Measurements from ENCODE around the gene OR51B5.
"Not testable (repeated sequence)": the region's sequence is repeated elsewhere in the genome, so short reads cannot be mapped to it uniquely, and the experiment has no call there.

OR51B5 gene

GRCh38 chr11:5337253-5337652 is 6.1 kb downstream of the OR51B5 start:
- H3K4me1 ChIP-seq (ENCODE audit: control insufficient read depth, insufficient read depth, low read length); H3K27me3 ChIP-seq (ENCODE audit: control insufficient read depth, insufficient read depth, low read length, poor library complexity, severe bottlenecking); H3K36me3 ChIP-seq (ENCODE audit: control insufficient read depth, insufficient read depth, low read length); H3K27ac ChIP-seq (ENCODE audit: insufficient read depth, low read depth, low read length, poor library complexity, severe bottlenecking); H3K9me3 ChIP-seq (ENCODE audit: control insufficient read depth, low read length); H3K4me3 ChIP-seq (ENCODE audit: insufficient read depth, low read depth, low read length): not testable (repeated sequence)
- 94 to 95% methylated on average over 1 of the region's 1 CpG for WGBS, 2 experiments

- H3K27ac ChIP-seq (ENCODE audit: insufficient read depth, low read depth, low read length, poor library complexity, severe bottlenecking): no peak overlapping the region
- no peaks in the 10 kb centered on the region for H3K9me3 ChIP-seq (ENCODE audit: control insufficient read depth, low read length)
- H3K4me1 ChIP-seq (ENCODE audit: control insufficient read depth, insufficient read depth, low read length): no peaks in the 10 kb centered on the region
- no peaks in the 10 kb centered on the region for H3K36me3 ChIP-seq (ENCODE audit: control insufficient read depth, insufficient read depth, low read length)
- H3K4me3 ChIP-seq (ENCODE audit: insufficient read depth, low read depth, low read length): no peak overlapping the region
- H3K27me3 ChIP-seq (ENCODE audit: control insufficient read depth, insufficient read depth, low read length, poor library complexity, severe bottlenecking): no peaks in the 10 kb centered on the region
Observed at GRCh38 chr11:5336331-5336730, 7.0 kb downstream of the OR51B5 start.

GRCh38 chr11:5335170-5335569 is 8.2 kb downstream of the OR51B5 start:
- Histone ChIP-seq H3K4me3 (ENCODE audit: insufficient read depth, low read depth, low read length) (no peak overlapping the region), H3K27ac (ENCODE audit: insufficient read depth, low read depth, low read length, poor library complexity, severe bottlenecking) (no peak overlapping the region), H3K4me1 (ENCODE audit: control insufficient read depth, insufficient read depth, low read length) (no peaks in the 10 kb centered on the region), H3K36me3 (ENCODE audit: control insufficient read depth, insufficient read depth, low read length) (no peaks in the 10 kb centered on the region), H3K27me3 (ENCODE audit: control insufficient read depth, insufficient read depth, low read length, poor library complexity, severe bottlenecking) (no peaks in the 10 kb centered on the region), H3K9me3 (ENCODE audit: control insufficient read depth, low read length) (no peaks in the 10 kb centered on the region)
- WGBS, 2 experiments: 88 to 91% methylated on average over 1 of the region's 1 CpG

GRCh38 chr11:5324197-5324596 is 19.1 kb downstream of the OR51B5 start, which contains the start of gene OR51B2:
Gene OR51B2 (minus strand): TSS chr11:5324297. CDS start chr11:5324297, 0 bp downstream.
- H3K9me3 ChIP-seq (ENCODE audit: control insufficient read depth, low read length): no peaks in the 10 kb centered on the region
- H3K4me1 ChIP-seq (ENCODE audit: control insufficient read depth, insufficient read depth, low read length): no peaks in the 10 kb centered on the region
- no peaks in the 10 kb centered on the region for H3K27me3 ChIP-seq (ENCODE audit: control insufficient read depth, insufficient read depth, low read length, poor library complexity, severe bottlenecking)
- no peak within 1 kb of the TSS for H3K27ac ChIP-seq (ENCODE audit: insufficient read depth, low read depth, low read length, poor library complexity, severe bottlenecking)
- H3K4me3 ChIP-seq (ENCODE audit: insufficient read depth, low read depth, low read length): no peak within 1 kb of the TSS
- H3K36me3 ChIP-seq (ENCODE audit: control insufficient read depth, insufficient read depth, low read length): no peaks in the 10 kb centered on the region
- WGBS, 2 experiments: 83 to 91% methylated on average over 1 of the region's 3 CpGs

- Histone ChIP-seq H3K4me1 (ENCODE audit: control insufficient read depth, insufficient read depth, low read length) (no peaks in the 10 kb centered on the region), H3K4me3 (ENCODE audit: insufficient read depth, low read depth, low read length) (no peak overlapping the region), H3K9me3 (ENCODE audit: control insufficient read depth, low read length) (no peaks in the 10 kb centered on the region), H3K27me3 (ENCODE audit: control insufficient read depth, insufficient read depth, low read length, poor library complexity, severe bottlenecking) (no peaks in the 10 kb centered on the region), H3K36me3 (ENCODE audit: control insufficient read depth, insufficient read depth, low read length) (no peaks in the 10 kb centered on the region), H3K27ac (ENCODE audit: insufficient read depth, low read depth, low read length, poor library complexity, severe bottlenecking) (no peak overlapping the region)
- 88 to 94% methylated on average over 4 to 5 of the region's 5 CpGs for WGBS, 2 experiments
Observed at GRCh38 chr11:5317292-5317691, 26.0 kb downstream of the OR51B5 start.

- not testable (repeated sequence) for H3K27ac ChIP-seq (ENCODE audit: insufficient read depth, low read depth, low read length, poor library complexity, severe bottlenecking); H3K36me3 ChIP-seq (ENCODE audit: control insufficient read depth, insufficient read depth, low read length); H3K27me3 ChIP-seq (ENCODE audit: control insufficient read depth, insufficient read depth, low read length, poor library complexity, severe bottlenecking); H3K9me3 ChIP-seq (ENCODE audit: control insufficient read depth, low read length); H3K4me3 ChIP-seq (ENCODE audit: insufficient read depth, low read depth, low read length); H3K4me1 ChIP-seq (ENCODE audit: control insufficient read depth, insufficient read depth, low read length)
- 89 to 98% methylated on average over 2 to 3 of the region's 3 CpGs for WGBS, 2 experiments
Observed at GRCh38 chr11:5313326-5314023, 29.8 kb downstream of the OR51B5 start.

- no peak overlapping the region for H3K27ac ChIP-seq (ENCODE audit: insufficient read depth, low read depth, low read length, poor library complexity, severe bottlenecking)
- no peaks in the 10 kb centered on the region for H3K4me1 ChIP-seq (ENCODE audit: control insufficient read depth, insufficient read depth, low read length)
- no peaks in the 10 kb centered on the region for H3K9me3 ChIP-seq (ENCODE audit: control insufficient read depth, low read length)
- H3K36me3 ChIP-seq (ENCODE audit: control insufficient read depth, insufficient read depth, low read length): no peaks in the 10 kb centered on the region
- H3K27me3 ChIP-seq (ENCODE audit: control insufficient read depth, insufficient read depth, low read length, poor library complexity, severe bottlenecking): no peaks in the 10 kb centered on the region
- 100% methylated on average over 1 of the region's 1 CpG; no CpG with 5 or more reads in 1 of the 2 experiments for WGBS, 2 experiments
- H3K4me3 ChIP-seq (ENCODE audit: insufficient read depth, low read depth, low read length): no peak overlapping the region
Observed at GRCh38 chr11:5310423-5310822, 32.9 kb downstream of the OR51B5 start.

- Histone ChIP-seq H3K4me1 (ENCODE audit: control insufficient read depth, insufficient read depth, low read length) (no peaks in the 10 kb centered on the region), H3K9me3 (ENCODE audit: control insufficient read depth, low read length) (no peaks in the 10 kb centered on the region), H3K36me3 (ENCODE audit: control insufficient read depth, insufficient read depth, low read length) (no peaks in the 10 kb centered on the region), H3K27me3 (ENCODE audit: control insufficient read depth, insufficient read depth, low read length, poor library complexity, severe bottlenecking) (no peaks in the 10 kb centered on the region), H3K4me3 (ENCODE audit: insufficient read depth, low read depth, low read length) (no peak overlapping the region), H3K27ac (ENCODE audit: insufficient read depth, low read depth, low read length, poor library complexity, severe bottlenecking) (no peak overlapping the region)
- 94 to 100% methylated on average over 1 to 2 of the region's 2 CpGs for WGBS, 2 experiments
Observed at GRCh38 chr11:5307256-5308019, 35.9 kb downstream of the OR51B5 start.

GRCh38 chr11:5304046-5304445 is 39.3 kb downstream of the OR51B5 start:
- 100% methylated on average over 1 of the region's 1 CpG; no CpG with 5 or more reads in 1 of the 2 experiments for WGBS, 2 experiments
- Histone ChIP-seq H3K36me3 (ENCODE audit: control insufficient read depth, insufficient read depth, low read length) (no peaks in the 10 kb centered on the region), H3K9me3 (ENCODE audit: control insufficient read depth, low read length) (no peaks in the 10 kb centered on the region), H3K4me1 (ENCODE audit: control insufficient read depth, insufficient read depth, low read length) (no peaks in the 10 kb centered on the region), H3K4me3 (ENCODE audit: insufficient read depth, low read depth, low read length) (no peak overlapping the region), H3K27ac (ENCODE audit: insufficient read depth, low read depth, low read length, poor library complexity, severe bottlenecking) (no peak overlapping the region), H3K27me3 (ENCODE audit: control insufficient read depth, insufficient read depth, low read length, poor library complexity, severe bottlenecking) (no peaks in the 10 kb centered on the region)

- WGBS, 2 experiments: 96 to 99% methylated on average over 3 to 4 of the region's 5 CpGs
- no peak overlapping the region for H3K4me3 ChIP-seq (ENCODE audit: insufficient read depth, low read depth, low read length)
- no peaks in the 10 kb centered on the region for H3K36me3 ChIP-seq (ENCODE audit: control insufficient read depth, insufficient read depth, low read length)
- no peak overlapping the region for H3K27ac ChIP-seq (ENCODE audit: insufficient read depth, low read depth, low read length, poor library complexity, severe bottlenecking)
- no peaks in the 10 kb centered on the region for H3K4me1 ChIP-seq (ENCODE audit: control insufficient read depth, insufficient read depth, low read length)
- no peaks in the 10 kb centered on the region for H3K27me3 ChIP-seq (ENCODE audit: control insufficient read depth, insufficient read depth, low read length, poor library complexity, severe bottlenecking)
- H3K9me3 ChIP-seq (ENCODE audit: control insufficient read depth, low read length): no peaks in the 10 kb centered on the region
Observed at GRCh38 chr11:5303626-5304025, 39.7 kb downstream of the OR51B5 start.

Data from ectodermal cell (in vitro differentiated cells).